Keratinocyte (primary cell): ENCODE results near the gene ZNF521. TPM values are rescaled to one million over a fixed set of nuclear protein-coding genes. Genes with fewer than 3 reads are reported as not detected.

ENCODE experiments used
- DNase-seq: peaks from one replicate; pipeline ENCODE4 v3.0.0-alpha.2; 2011; ENCODE audit warnings: low read depth, missing footprints, low spot score
- FAIRE-seq: peaks from 2 replicates; lab custom pipeline; 2011; peaks lifted over from hg19 to GRCh38; lab: Jason Lieb, UNC
- H2AFZ ChIP-seq: 2 replicates; pipeline ENCODE4 v1.6.0; 2012; ENCODE audit warnings: low read length, control low read depth, inconsistent platforms; ENCODE audit not compliant: control insufficient read depth
- H3K27ac ChIP-seq: 2 replicates; pipeline ENCODE4 v1.5.1; 2011; ENCODE audit warnings: low read length; ENCODE audit not compliant: control insufficient read depth, insufficient read depth
- H3K27me3 ChIP-seq: 3 replicates; pipeline ENCODE4 v1.6.0; 2011; ENCODE audit warnings: low read length; ENCODE audit not compliant: control insufficient read depth, insufficient read depth; ENCODE audit errors: extremely low read depth
- H3K36me3 ChIP-seq, 2 experiments: 2 replicates in 1 of 2; 3 replicates in 1 of 2; pipeline ENCODE4 v1.5.1; 2011; ENCODE audit warnings: low read length in 2 of 2, mild to moderate bottlenecking in 1 of 2; ENCODE audit not compliant: control insufficient read depth in 2 of 2, insufficient read depth in 2 of 2; ENCODE audit errors: extremely low read depth in 1 of 2
- H3K4me1 ChIP-seq: 3 replicates; pipeline ENCODE4 v1.5.1; 2011; ENCODE audit warnings: low read length; ENCODE audit not compliant: control insufficient read depth, insufficient read depth; ENCODE audit errors: extremely low read depth
- H3K4me2 ChIP-seq: 3 replicates; pipeline ENCODE4 v1.6.0; 2011; ENCODE audit warnings: low read depth, low read length; ENCODE audit not compliant: control insufficient read depth, insufficient read depth; ENCODE audit errors: extremely low read depth
- H3K4me3 ChIP-seq, 3 experiments: fragments of 200-600 bp in 1 of 3; sonication (generic) in 1 of 3; 2 replicates in 2 of 3; 3 replicates in 1 of 3; pipeline ENCODE4 v1.5.1; 2011 to 2016; ENCODE audit warnings: low read length in 3 of 3, mild to moderate bottlenecking in 3 of 3, control low read depth in 2 of 3, inconsistent platforms in 1 of 3, low read depth in 1 of 3, mixed read lengths in 1 of 3, mixed run types in 1 of 3, moderate library complexity in 1 of 3; ENCODE audit not compliant: control insufficient read depth in 2 of 3, insufficient read depth in 2 of 3; ENCODE audit errors: extremely low read depth in 1 of 3
- H3K79me2 ChIP-seq: 2 replicates; pipeline ENCODE4 v1.6.0; 2012; ENCODE audit warnings: low read length; ENCODE audit not compliant: control insufficient read depth, insufficient read depth
- H3K9ac ChIP-seq: 3 replicates; pipeline ENCODE4 v1.6.0; 2011; ENCODE audit warnings: low read length; ENCODE audit not compliant: control insufficient read depth, insufficient read depth; ENCODE audit errors: extremely low read depth
- H3K9me1 ChIP-seq: 3 replicates; pipeline ENCODE4 v1.6.0; 2011; ENCODE audit warnings: low read length; ENCODE audit not compliant: control insufficient read depth, insufficient read depth; ENCODE audit errors: extremely low read depth
- H3K9me3 ChIP-seq: 2 replicates; pipeline ENCODE4 v1.5.1; 2012; ENCODE audit warnings: low read depth, low read length; ENCODE audit not compliant: control insufficient read depth
- H4K20me1 ChIP-seq: 3 replicates; pipeline ENCODE4 v1.6.0; 2011; ENCODE audit warnings: low read length; ENCODE audit not compliant: control insufficient read depth, insufficient read depth; ENCODE audit errors: extremely low read depth
- CTCF ChIP-seq, 3 experiments: IDR thresholded peaks in 1 of 3; conservative IDR thresholded peaks in 1 of 3; optimal IDR thresholded peaks in 1 of 3; 2 replicates in 2 of 3; 3 replicates in 1 of 3; pipeline versions ENCODE3 to v1.5.1; 2011; ENCODE audit warnings: low read length in 3 of 3, mild to moderate bottlenecking in 3 of 3, moderate library complexity in 2 of 3, control low read depth in 1 of 3, inconsistent platforms in 1 of 3; ENCODE audit not compliant: insufficient read depth in 2 of 3; ENCODE audit errors: extremely low read depth in 1 of 3
- EZH2 ChIP-seq: IDR thresholded peaks from one replicate; pipeline ENCODE4 v1.6.1; 2012; ENCODE audit warnings: inconsistent platforms, mild to moderate bottlenecking, low read length, moderate library complexity
- dilution Hi-C: fragments of 300-500 bp; cut with MboI; formaldehyde crosslinking; loops from one replicate; pipeline ENCODE4 v1.7.0; 2020; ENCODE audit warnings: low sequenced_read_pairs; ENCODE audit not compliant: extremely low pct_ligation_motif_present
- polyA plus RNA-seq, 5 experiments: library from polyadenylated mRNA; depleted of rRNA in 3 of 5; stranded (reverse) in 3 of 5; stranded (forward) in 1 of 5; unstranded in 1 of 5; fragments of >200 nt; gene quantifications; 1 replicate in 1 of 5; 2 replicates in 3 of 5; 3 replicates in 1 of 5; pipeline versions ENCODE4 v1.2.1 to v1.2.3, GENCODE V29; 2011 to 2012; ENCODE audit warnings: missing spikeins in 2 of 5, low read depth in 1 of 5, low replicate concordance in 1 of 5

ZNF521 gene
- polyA plus RNA-seq, 1 donor (not counting 4 experiments of a cell fraction or from before 2014, with no cell fraction given), result 0.07 TPM

GRCh38 chr18:25102662-25103061 is 249.3 kb downstream of the ZNF521 start:
- H3K9ac ChIP-seq, result no peak overlapping the region
- no peak for FAIRE-seq
- H3K9me3 ChIP-seq, result no peaks in the 10 kb centered on the region
- H3K4me1 ChIP-seq, result no peaks in the 10 kb centered on the region
- dilution Hi-C loops, result no loop called here
- H3K4me2 ChIP-seq, result no peak overlapping the region
- H3K36me3 ChIP-seq, result no peaks in the 10 kb centered on the region
- H4K20me1 ChIP-seq, result no peaks in the 10 kb centered on the region
- H3K79me2 ChIP-seq, result no peaks in the 10 kb centered on the region
- no peak overlapping the region for H3K4me3 ChIP-seq
- no peak for DNase-seq
- TF ChIP-seq CTCF (optimal IDR thresholded peaks at IDR 0.05 in 1 of 3, IDR thresholded peaks at IDR 0.05 in 1 of 3, conservative IDR thresholded peaks at IDR 0.05 in 1 of 3; ENCODE audit: extremely low read depth in 1 of 3, insufficient read depth in 2 of 3, low read length in 3 of 3) (no peak), EZH2 (no peak)
- H3K27me3 ChIP-seq, result no peaks in the 10 kb centered on the region
- no peak overlapping the region for H3K27ac ChIP-seq
- H3K9me1 ChIP-seq, result no peaks in the 10 kb centered on the region
- H2AFZ ChIP-seq, result no peak overlapping the region

GRCh38 chr18:25100418-25100817 is 251.5 kb downstream of the ZNF521 start:
- FAIRE-seq (no peak), DNase-seq (no peak)
- no peak overlapping the region for H3K27ac ChIP-seq
- H3K4me2 ChIP-seq, result no peak overlapping the region
- dilution Hi-C loops, result no loop called here
- no peak overlapping the region for H3K4me3 ChIP-seq
- H3K27me3 ChIP-seq, result no peaks in the 10 kb centered on the region
- no peak for TF ChIP-seq EZH2
- no peak for TF ChIP-seq CTCF (optimal IDR thresholded peaks at IDR 0.05 in 1 of 3, IDR thresholded peaks at IDR 0.05 in 1 of 3, conservative IDR thresholded peaks at IDR 0.05 in 1 of 3; ENCODE audit: extremely low read depth in 1 of 3, insufficient read depth in 2 of 3, low read length in 3 of 3)
- no peaks in the 10 kb centered on the region for H4K20me1 ChIP-seq
- H3K9ac ChIP-seq, result no peak overlapping the region
- H3K4me1 ChIP-seq, result no peaks in the 10 kb centered on the region
- H3K79me2 ChIP-seq, result no peaks in the 10 kb centered on the region
- H3K9me1 ChIP-seq, result no peaks in the 10 kb centered on the region
- no peaks in the 10 kb centered on the region for H3K9me3 ChIP-seq
- H2AFZ ChIP-seq, result no peak overlapping the region
- H3K36me3 ChIP-seq, result no peaks in the 10 kb centered on the region
